Measurements from ENCODE around the gene SLC25A24.
A peak's percentile ranks its signal among the peaks of the same experiment; 100 is the strongest.

The SLC25A24 gene

DNA sequence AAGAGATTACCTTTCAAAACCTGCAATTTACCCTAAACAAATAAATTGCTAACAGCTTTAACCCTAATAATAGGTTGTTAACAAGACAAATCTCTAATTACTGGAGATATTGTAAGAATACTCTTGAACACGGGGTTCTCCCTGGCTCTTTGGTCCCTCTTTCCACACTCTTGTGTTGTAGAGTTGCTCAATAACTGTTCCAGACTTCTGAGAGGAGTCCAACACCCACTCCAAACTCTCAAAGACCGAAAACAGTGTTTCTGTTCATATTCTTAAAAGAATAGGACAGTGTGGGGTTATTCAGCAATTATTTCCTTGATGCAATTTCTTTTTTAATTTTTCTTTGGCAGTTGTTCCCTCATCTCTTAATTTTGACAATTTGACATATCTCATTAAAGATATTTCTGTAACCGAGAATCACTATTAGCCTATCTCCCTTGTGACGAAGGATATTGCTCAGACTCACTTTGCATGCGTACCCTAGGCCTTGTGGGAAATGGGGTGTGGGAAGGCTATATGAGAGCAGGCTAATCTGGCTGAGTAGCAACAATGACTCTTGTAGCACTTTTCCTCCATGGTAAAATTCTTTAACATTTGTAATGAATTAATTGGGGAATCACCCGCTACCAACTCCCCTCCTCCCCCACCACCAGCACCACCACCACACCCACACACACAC, 90.7 kb downstream of the SLC25A24 start:
- no peak for TF ChIP-seq POLR2A (IDR thresholded peaks at IDR 0.05; ENCODE audit: low read length)
- TF ChIP-seq GATA1 (IDR thresholded peaks at IDR 0.05; ENCODE audit: low read depth, low read length) = no peak
- DNase-seq = no peak

DNA sequence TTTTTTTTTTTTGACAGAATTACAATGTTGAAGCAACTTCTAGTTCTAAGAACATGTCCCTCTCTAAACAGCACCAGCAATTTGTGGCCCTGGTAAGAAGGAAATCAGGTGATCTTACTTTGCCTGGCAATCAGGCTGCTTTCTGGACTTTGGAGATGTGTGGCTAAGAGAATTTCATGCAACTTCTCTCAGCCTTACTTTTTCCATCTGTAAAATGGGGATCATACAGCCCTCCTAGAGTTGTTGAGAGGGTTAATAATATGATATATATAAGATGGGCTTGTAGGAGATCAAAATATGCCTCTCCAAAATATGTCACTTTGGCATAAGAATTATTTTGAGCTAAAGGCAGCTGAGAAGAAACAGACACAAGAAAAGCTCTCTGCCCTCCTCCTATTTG, 92.0 kb downstream of the SLC25A24 start:
- no peak for DNase-seq
- no peak for TF ChIP-seq POLR2A (IDR thresholded peaks at IDR 0.05; ENCODE audit: low read length)

DNA sequence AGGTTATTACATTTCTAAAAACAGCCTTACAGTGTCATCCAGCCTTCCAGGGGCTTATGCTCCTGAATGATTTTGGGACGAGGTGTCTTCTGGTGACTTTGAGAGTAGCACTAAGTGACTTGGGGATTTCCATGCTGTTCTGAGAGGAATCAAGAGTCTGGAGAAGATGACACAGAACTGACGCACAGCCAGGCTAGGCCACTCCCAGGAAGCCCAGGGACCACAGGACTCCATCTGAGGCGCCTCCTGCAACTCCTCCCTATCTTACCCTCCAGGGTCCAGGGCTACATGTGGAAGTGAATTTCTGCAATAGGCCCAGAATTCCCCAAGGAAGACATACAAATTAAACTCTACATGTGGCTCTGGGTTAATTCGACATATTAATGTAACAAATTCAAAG, 92.5 kb downstream of the SLC25A24 start:
- DNase-seq = no peak

DNA sequence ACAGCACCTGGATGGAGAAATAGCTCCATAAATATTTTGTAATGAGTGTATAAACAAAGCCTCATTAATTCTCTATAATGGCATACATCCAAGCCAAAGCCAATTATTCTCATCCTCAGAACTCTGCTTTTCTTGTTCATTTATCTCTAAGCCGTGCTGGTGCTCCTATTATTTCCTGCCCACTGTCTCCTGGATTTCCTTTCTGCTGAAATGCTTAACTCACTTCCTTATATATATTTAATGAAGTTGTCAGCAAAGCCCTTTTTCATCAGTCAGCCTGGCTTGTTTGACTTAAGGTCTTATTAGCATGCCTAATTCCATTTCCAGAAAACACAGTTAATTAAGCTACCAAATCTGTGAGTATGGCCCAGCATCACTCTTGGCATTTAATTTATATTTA, 93.4 kb downstream of the SLC25A24 start:
- no peak for TF ChIP-seq POLR2A (IDR thresholded peaks at IDR 0.05; ENCODE audit: low read length)
- no peak for TF ChIP-seq GATA1 (IDR thresholded peaks at IDR 0.05; ENCODE audit: low read depth, low read length)
- DNase-seq = no peak

More for the DNA sequence above, 92.5 kb downstream of the SLC25A24 start:
- no peak for TF ChIP-seq GATA1 (IDR thresholded peaks at IDR 0.05; ENCODE audit: low read depth, low read length)
- TF ChIP-seq POLR2A (IDR thresholded peaks at IDR 0.05; ENCODE audit: low read length) = no peak

DNA sequence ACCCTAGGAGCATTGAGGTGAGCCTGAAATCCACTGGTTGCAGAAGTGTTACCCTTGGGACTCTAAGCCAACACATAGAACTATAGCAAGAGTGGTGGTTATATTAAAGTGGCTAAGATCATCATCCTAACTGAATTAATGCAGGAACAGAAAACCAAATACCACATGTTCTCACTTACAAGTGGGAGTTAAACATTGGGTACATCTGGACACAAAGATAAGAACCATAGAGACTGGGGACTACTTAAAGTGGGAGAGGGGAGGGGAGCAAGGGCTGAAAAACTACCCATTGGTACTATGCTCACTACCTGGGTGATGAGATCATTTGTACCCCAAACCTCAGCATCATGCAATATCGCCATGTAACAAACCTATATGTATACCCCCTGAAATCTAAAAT, 100.0 kb downstream of the SLC25A24 start:
- no peak for TF ChIP-seq POLR2A (IDR thresholded peaks at IDR 0.05; ENCODE audit: low read length)
- TF ChIP-seq GATA1 (IDR thresholded peaks at IDR 0.05; ENCODE audit: low read depth, low read length) = no peak

DNA sequence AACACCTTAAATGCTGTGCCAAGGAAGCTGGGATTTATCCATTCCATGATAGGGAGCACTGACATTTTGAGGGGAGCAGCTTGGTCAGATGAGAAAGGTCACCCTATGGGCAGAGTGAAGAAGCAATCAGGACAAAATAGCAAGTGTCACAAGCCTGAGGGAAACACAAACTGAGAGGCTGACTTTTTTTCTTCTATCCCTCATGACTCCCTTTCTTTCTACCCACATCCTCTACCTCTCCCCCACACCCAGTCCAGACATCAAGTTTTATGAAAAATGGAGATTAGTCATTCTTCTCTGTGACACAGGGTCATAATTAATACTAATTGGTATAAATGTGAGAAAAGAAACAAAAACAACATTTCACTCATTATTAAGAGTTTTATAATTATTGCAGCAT, 103.1 kb downstream of the SLC25A24 start:
- DNase-seq = no peak
- TF ChIP-seq POLR2A (IDR thresholded peaks at IDR 0.05; ENCODE audit: low read length) (no peak), GATA1 (IDR thresholded peaks at IDR 0.05; ENCODE audit: low read depth, low read length) (no peak)

More for the DNA sequence above, 100.0 kb downstream of the SLC25A24 start:
- DNase-seq = peak in 1 of 2 experiments; percentile 5

DNA sequence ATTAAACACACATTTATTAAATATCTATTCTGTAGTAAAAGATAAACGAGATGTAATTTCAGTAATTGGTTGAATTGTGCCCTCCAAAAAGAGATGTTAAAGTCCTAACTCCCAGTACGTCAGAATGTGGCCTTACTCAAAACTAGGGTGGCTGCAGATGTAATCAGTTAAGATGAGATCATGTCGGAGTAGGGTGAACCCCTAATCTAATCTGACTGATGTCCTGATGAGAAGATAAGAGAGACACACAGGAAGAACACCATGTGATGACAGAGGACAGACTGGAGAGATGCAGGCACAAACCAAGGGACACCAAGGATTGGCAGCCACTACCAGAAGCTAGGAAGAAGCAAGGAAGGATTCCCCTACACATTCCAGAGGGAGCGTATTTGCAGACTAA, 104.1 kb downstream of the SLC25A24 start:
- DNase-seq = no peak
- TF ChIP-seq POLR2A (IDR thresholded peaks at IDR 0.05; ENCODE audit: low read length) (no peak), GATA1 (IDR thresholded peaks at IDR 0.05; ENCODE audit: low read depth, low read length) (no peak)

DNA sequence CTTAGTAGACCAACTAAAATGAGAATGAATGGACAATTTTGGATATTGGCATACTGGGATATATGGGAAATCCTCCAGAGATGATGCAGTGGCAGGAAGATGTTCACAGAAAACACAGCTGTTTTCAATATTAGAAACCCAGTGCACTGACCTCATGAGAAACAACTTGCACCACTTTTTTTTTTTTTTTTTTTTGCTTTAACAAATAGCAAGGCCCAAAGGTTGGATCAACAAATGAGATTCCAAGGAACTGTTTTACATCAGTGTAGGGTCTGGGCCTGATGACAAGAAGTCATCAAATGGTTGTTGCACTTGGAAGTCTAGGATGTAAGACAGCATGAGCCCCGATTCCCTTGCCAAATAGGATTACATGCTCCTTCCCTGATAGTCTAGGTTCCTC, 110.7 kb downstream of the SLC25A24 start:
- TF ChIP-seq GATA1 (IDR thresholded peaks at IDR 0.05; ENCODE audit: low read depth, low read length) (no peak), POLR2A (IDR thresholded peaks at IDR 0.05; ENCODE audit: low read length) (no peak)
- DNase-seq = no peak

DNA sequence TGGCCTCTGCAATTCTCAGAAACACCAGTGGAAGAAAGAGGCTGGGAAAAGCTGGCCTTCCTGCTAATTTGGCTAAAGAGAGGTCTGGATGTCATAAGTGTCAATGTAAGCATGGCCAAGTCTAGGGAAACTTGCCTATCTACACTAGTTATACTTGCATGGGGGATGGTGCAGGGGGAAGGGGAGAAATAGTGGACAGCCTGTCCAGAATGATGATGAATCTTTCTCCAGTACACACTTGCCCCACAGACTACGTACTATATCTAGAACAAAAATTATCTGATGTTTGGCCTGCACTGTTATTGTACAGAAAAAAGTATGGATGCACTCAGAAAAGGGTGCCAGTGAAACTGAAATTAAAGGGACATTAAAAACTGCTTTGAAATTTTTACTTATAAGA, 114.5 kb downstream of the SLC25A24 start:
- no peak for TF ChIP-seq GATA1 (IDR thresholded peaks at IDR 0.05; ENCODE audit: low read depth, low read length)
- no peak for TF ChIP-seq POLR2A (IDR thresholded peaks at IDR 0.05; ENCODE audit: low read length)
- DNase-seq = no peak

DNA sequence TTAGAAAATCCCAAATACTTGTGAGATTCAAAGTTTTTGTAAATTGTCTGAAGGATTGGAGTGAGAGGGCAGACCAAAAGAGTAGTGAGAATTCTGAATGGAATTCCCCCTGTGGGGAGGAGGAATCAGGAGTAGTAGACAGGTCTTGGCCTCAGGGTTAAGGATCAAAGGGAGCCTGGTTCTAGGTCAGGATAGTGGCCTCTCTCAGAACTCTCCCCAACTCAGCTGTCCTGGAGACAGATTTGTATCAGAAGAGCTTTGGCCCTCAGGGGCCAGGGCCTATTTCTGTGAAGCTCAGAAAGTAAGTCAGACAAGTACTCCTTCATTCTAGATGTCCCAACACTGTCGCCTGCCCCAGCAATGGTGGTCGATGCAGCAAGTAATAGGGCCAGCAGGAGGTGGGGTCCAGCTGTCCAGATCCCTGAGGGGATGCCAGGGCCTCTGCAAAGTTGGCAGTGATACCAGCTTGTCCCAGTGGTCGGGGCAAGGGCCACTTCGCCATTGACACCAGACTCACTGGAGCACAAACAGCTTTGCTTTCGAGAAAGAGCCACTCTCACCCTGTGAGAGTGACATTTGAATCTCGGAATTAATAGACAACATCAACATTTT, 115.2 kb downstream of the SLC25A24 start:
- TF ChIP-seq POLR2A (IDR thresholded peaks at IDR 0.05; ENCODE audit: low read length) (no peak), GATA1 (IDR thresholded peaks at IDR 0.05; ENCODE audit: low read depth, low read length) (no peak)
- DNase-seq = no peak

All from erythroblast (primary cell).